Erythroblast (primary cell): Measurements from ENCODE around the gene P2RX7.

Experiments
- GATA1 ChIP-seq: IDR thresholded peaks from 2 replicates; pipeline ENCODE4 v1.6.1; 2011; ENCODE audit warnings: low read depth, mild to moderate bottlenecking, control low read depth, low read length, moderate library complexity
- POLR2A ChIP-seq: IDR thresholded peaks from 2 replicates; pipeline ENCODE4 v1.6.1; 2011; ENCODE audit warnings: mild to moderate bottlenecking, low read length

DNA sequence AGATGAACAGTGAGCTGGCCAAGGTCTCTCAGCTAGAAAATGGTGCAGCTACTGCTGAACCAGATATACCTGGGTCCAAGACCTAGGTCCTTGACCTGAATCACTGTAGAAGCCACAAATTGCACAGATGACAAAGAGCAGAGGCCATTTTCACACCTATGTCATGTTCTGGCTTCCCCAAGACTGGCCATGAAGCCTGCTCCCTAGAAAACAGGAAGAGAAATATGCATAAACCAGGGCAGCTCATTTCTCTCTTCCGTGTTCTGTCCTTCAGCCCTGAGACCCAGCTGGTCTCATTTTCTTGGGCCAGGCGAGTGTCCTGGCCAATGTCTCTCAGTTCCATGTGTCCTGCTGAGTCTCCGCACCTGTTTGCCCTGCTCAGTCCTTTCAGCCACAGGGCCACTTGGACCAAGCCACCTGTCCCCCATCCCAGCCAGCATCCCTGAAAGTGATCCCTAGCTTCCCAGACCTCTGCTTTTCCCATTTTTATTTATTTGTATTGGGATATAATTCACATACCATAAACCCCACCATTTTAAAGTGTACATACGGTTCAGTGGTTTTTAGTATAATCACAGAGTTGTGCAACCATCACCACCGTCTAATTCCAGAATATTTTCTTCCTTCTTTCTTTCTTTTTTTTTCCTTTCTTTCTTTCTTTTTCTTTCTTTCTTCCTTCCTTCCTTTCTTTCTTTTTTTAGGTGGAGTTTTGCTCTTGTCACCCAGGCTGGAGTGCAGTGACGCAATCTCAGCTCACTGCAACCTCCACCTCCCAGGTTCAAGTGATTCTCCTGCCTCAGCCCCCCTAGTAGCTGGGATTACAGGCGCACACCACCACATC is 27.0 kb downstream of the P2RX7 start:
- TF ChIP-seq POLR2A (no peak), GATA1 (no peak)
